GM23338 (cell line): ENCODE data around the gene ZMAT5. TPM values are rescaled to one million over a fixed set of nuclear protein-coding genes. Genes with fewer than 3 reads are reported as not detected.

ENCODE experiments used
- ATAC-seq: fragments of 200-7000 bp; cut with Tn5 transposase; 3 replicates; pipeline ENCODE4 v1.9.1; 2020
- DNase-seq: peaks from one replicate; pipeline ENCODE4 v3.0.0-alpha.2; 2015; ENCODE audit warnings: low spot score
- H2AFZ ChIP-seq: fragments of 200-600 bp; sonication (generic); 2 replicates; pipeline ENCODE4 v1.8.0; 2016; ENCODE audit warnings: antibody characterized with exemption, mild to moderate bottlenecking, moderate library complexity
- H3F3A ChIP-seq: fragments of 200-600 bp; sonication (generic); replicated peaks from 2 replicates; pipeline ENCODE4 v1.8.0; 2017; ENCODE audit warnings: antibody characterized with exemption, mixed run types, low read depth
- H3K27ac ChIP-seq: fragments of 200-600 bp; sonication (generic); 2 replicates; pipeline ENCODE4 v1.6.1; 2016; ENCODE audit warnings: low read depth
- H3K27me3 ChIP-seq: fragments of 200-600 bp; sonication (generic); 2 replicates; pipeline ENCODE4 v1.8.0; 2016; ENCODE audit warnings: mild to moderate bottlenecking, mixed run types, moderate library complexity; ENCODE audit not compliant: insufficient read depth
- H3K36me3 ChIP-seq: fragments of 200-600 bp; sonication (generic); 2 replicates; pipeline ENCODE4 v1.8.0; 2016; ENCODE audit warnings: mild to moderate bottlenecking; ENCODE audit not compliant: insufficient read depth
- H3K4me1 ChIP-seq: fragments of 200-600 bp; sonication (generic); 2 replicates; pipeline ENCODE4 v1.8.0; 2016; ENCODE audit warnings: mild to moderate bottlenecking, moderate library complexity; ENCODE audit not compliant: insufficient read depth
- H3K4me2 ChIP-seq: fragments of 200-600 bp; sonication (generic); 2 replicates; pipeline ENCODE4 v1.7.1; 2017; ENCODE audit warnings: mixed run types
- H3K4me3 ChIP-seq: fragments of 200-600 bp; sonication (generic); 2 replicates; pipeline ENCODE4 v1.6.1; 2016; ENCODE audit warnings: mixed run types
- H3K79me2 ChIP-seq: fragments of 200-600 bp; sonication (generic); replicated peaks from 2 replicates; pipeline ENCODE4 v1.8.0; 2017; ENCODE audit warnings: mild to moderate bottlenecking; ENCODE audit not compliant: insufficient read depth
- H3K9me2 ChIP-seq: fragments of 200-600 bp; sonication (generic); 2 replicates; pipeline ENCODE4 v1.8.0; 2017; ENCODE audit not compliant: insufficient read depth
- H4K20me1 ChIP-seq: fragments of 200-600 bp; sonication (generic); replicated peaks from 2 replicates; pipeline ENCODE4 v1.8.0; 2017; ENCODE audit warnings: mild to moderate bottlenecking; ENCODE audit not compliant: insufficient read depth
- H3K27ac Mint-ChIP-seq: 2 replicates; pipeline ENCODE4 v1.8.0; 2020; ENCODE audit warnings: inconsistent platforms, mild to moderate bottlenecking, moderate library complexity, mixed read lengths
- H3K27me3 Mint-ChIP-seq: 3 replicates; pipeline ENCODE4 v1.8.0; 2022; ENCODE audit warnings: low read depth, mild to moderate bottlenecking, moderate library complexity, mixed read lengths, inconsistent platforms; ENCODE audit not compliant: insufficient read depth, poor library complexity
- H3K36me3 Mint-ChIP-seq: 3 replicates; pipeline ENCODE4 v1.8.0; 2021; ENCODE audit warnings: low read depth, mild to moderate bottlenecking, inconsistent platforms, moderate library complexity, mixed read lengths
- H3K4me1 Mint-ChIP-seq: 3 replicates; pipeline ENCODE4 v1.8.0; 2020; ENCODE audit warnings: mild to moderate bottlenecking, inconsistent platforms, mixed read lengths
- H3K4me3 Mint-ChIP-seq: 3 replicates; pipeline ENCODE4 v1.8.0; 2021; ENCODE audit warnings: moderate library complexity, mild to moderate bottlenecking, inconsistent platforms, mixed read lengths
- H3K9me3 Mint-ChIP-seq: 3 replicates; pipeline ENCODE4 v1.8.0; 2020; ENCODE audit warnings: moderate library complexity, mild to moderate bottlenecking, inconsistent platforms, mixed read lengths
- CREB1 ChIP-seq: fragments of 250-450 bp; sonication (Bioruptor Pico); IDR thresholded peaks from 2 replicates; pipeline ENCODE4 v1.5.0; 2020; ENCODE audit warnings: low read depth, mild to moderate bottlenecking, moderate library complexity
- CTCF ChIP-seq, 2 experiments: fragments of 200-600 bp in 1 of 2; sonication (generic) in 1 of 2; conservative IDR thresholded peaks; 2 replicates each; pipeline versions ENCODE4 v1.5.1 to v1.6.1; 2016 to 2017; ENCODE audit warnings: antibody characterized with exemption in 2 of 2, low read depth in 2 of 2, mild to moderate bottlenecking in 2 of 2, moderate library complexity in 1 of 2
- ETS1 ChIP-seq: IDR thresholded peaks from 2 replicates; pipeline ENCODE4 v1.6.1; 2016; ENCODE audit warnings: antibody characterized with exemption
- EZH2 ChIP-seq: fragments of 200-600 bp; sonication (generic); IDR thresholded peaks from one replicate; pipeline ENCODE4 v1.8.0; 2017; ENCODE audit warnings: antibody characterized with exemption, mild to moderate bottlenecking, low read depth; ENCODE audit not compliant: unreplicated experiment
- EZH2phosphoT487 ChIP-seq: fragments of 200-600 bp; sonication (generic); IDR thresholded peaks from one replicate; pipeline ENCODE4 v1.8.1; 2018; ENCODE audit warnings: antibody characterized with exemption; ENCODE audit not compliant: unreplicated experiment
- JUNB ChIP-seq: IDR thresholded peaks from one replicate; pipeline ENCODE4 v1.6.1; 2016; ENCODE audit warnings: antibody characterized with exemption; ENCODE audit not compliant: unreplicated experiment
- NANOG ChIP-seq: IDR thresholded peaks from 2 replicates; pipeline ENCODE4 v1.6.1; 2016; ENCODE audit warnings: antibody characterized with exemption, borderline replicate concordance
- POLR2AphosphoS5 ChIP-seq: IDR thresholded peaks from 2 replicates; pipeline ENCODE4 v1.6.1; 2016; ENCODE audit warnings: antibody characterized with exemption, low read depth
- REST ChIP-seq: IDR thresholded peaks from one replicate; pipeline ENCODE4 v1.6.1; 2018; ENCODE audit warnings: antibody characterized with exemption; ENCODE audit not compliant: unreplicated experiment
- ZNF114 ChIP-seq: fragments of 250-450 bp; sonication (Bioruptor Pico); IDR thresholded peaks from 2 replicates; pipeline ENCODE4 v1.5.0; 2020; ENCODE audit warnings: mild to moderate bottlenecking, moderate library complexity
- ZNF331 ChIP-seq: fragments of 250-450 bp; sonication (Bioruptor Pico); IDR thresholded peaks from 2 replicates; pipeline ENCODE4 v1.5.0; 2020; ENCODE audit warnings: low read depth, mild to moderate bottlenecking, moderate library complexity
- ZNF462 ChIP-seq: fragments of 250-450 bp; sonication (Bioruptor Pico); IDR thresholded peaks from 2 replicates; pipeline ENCODE4 v1.5.0; 2020; ENCODE audit warnings: mild to moderate bottlenecking, moderate library complexity
- polyA plus RNA-seq: library from polyadenylated mRNA; unstranded; fragments of >200 nt; fragmentation: Nextera tagmentation; extraction: Ambion mirVana; gene quantifications from 2 replicates; pipeline ENCODE4 v1.2.1, GENCODE V29; 2016
- total RNA-seq: library from RNA; depleted of rRNA; stranded (reverse); fragments of >200 nt; shearing (Covaris generic); gene quantifications from 2 replicates; pipeline ENCODE4 v1.2.3, GENCODE V29; 2014

ZMAT5 gene
- total and polyA plus RNA-seq, 2 experiments from 2014 or later: 14.6 to 25.4 TPM

GRCh38 chr22:29690476-29690875 lies 76.3 kb downstream of the ZMAT5 start:
- H3F3A ChIP-seq: no peaks in the 10 kb centered on the region; the same call in 1 of the 2 replicates
- no peak overlapping the region for H3K27ac Mint-ChIP-seq
- no peaks in the 10 kb centered on the region for H3K36me3 ChIP-seq
- H3K4me1 Mint-ChIP-seq: peaks cover 58% of the 10 kb centered on the region
- no peaks in the 10 kb centered on the region for H3K27me3 ChIP-seq
- ATAC-seq (no peak), DNase-seq (no peak)
- H3K4me1 ChIP-seq: peaks cover 48% of the 10 kb centered on the region
- H3K79me2 ChIP-seq: no peaks in the 10 kb centered on the region
- no peak overlapping the region for H3K27ac ChIP-seq
- H2AFZ ChIP-seq: no peak overlapping the region
- H4K20me1 ChIP-seq: peaks cover 4% of the 10 kb centered on the region
- no peaks in the 10 kb centered on the region for H3K9me2 ChIP-seq
- H3K9me3 Mint-ChIP-seq: no peaks in the 10 kb centered on the region
- H3K4me2 ChIP-seq: 0 out of 2 replicates have a peak overlapping the region, but pooled peaks have one; percentile 55
- no peak for TF ChIP-seq JUNB
- no peak for TF ChIP-seq ZNF114 (CRISPR knock-in tag)
- no peak for TF ChIP-seq NANOG
- TF ChIP-seq ZNF462 (CRISPR knock-in tag): no peak
- TF ChIP-seq CREB1: no peak
- TF ChIP-seq ETS1: no peak
- no peak for TF ChIP-seq ZNF331 (CRISPR knock-in tag)
- no peak for TF ChIP-seq EZH2
- no peak for TF ChIP-seq EZH2phosphoT487
- TF ChIP-seq REST: no peak
- no peak for TF ChIP-seq POLR2AphosphoS5
- TF ChIP-seq CTCF (conservative IDR thresholded peaks at IDR 0.05; ENCODE audit: low read depth in 2 of 2): no peak
- H3K36me3 Mint-ChIP-seq: peaks cover under 1% of the 10 kb centered on the region; the same call in 2 of the 3 replicates
- H3K4me3 ChIP-seq: no peak overlapping the region
- peaks cover 6% of the 10 kb centered on the region for H3K27me3 Mint-ChIP-seq
- no peak overlapping the region; the same call in 2 of the 3 replicates for H3K4me3 Mint-ChIP-seq
